Jurkat, Clone E6-1 (cell line): ENCODE measurements around the gene HPRT1. TPM values are rescaled to one million over a fixed set of nuclear protein-coding genes. Genes with fewer than 3 reads are reported as not detected.
"Not testable (repeated sequence)": the region's sequence is repeated elsewhere in the genome, so short reads cannot be mapped to it uniquely, and the experiment has no call there.

Source experiments
- DNase-seq: peaks from one replicate; pipeline ENCODE4 v3.0.0-alpha.2; 2011; ENCODE audit warnings: low read depth, low spot score
- H3K4me3 ChIP-seq: 2 replicates; pipeline ENCODE4 v1.5.1; 2011; ENCODE audit warnings: mild to moderate bottlenecking, low read length, control low read depth, moderate library complexity
- polyA plus RNA-seq: library from polyadenylated mRNA; unstranded; fragments of >200 nt; gene quantifications from one replicate; pipeline ENCODE4 v1.2.1, GENCODE V29; 2012; ENCODE audit warnings: missing spikeins; ENCODE audit not compliant: insufficient read length, insufficient read depth

The HPRT1 gene
- 106 TPM for polyA plus RNA-seq

- DNase-seq = peak; percentile 64
- H3K4me3 ChIP-seq = peak within 1 kb of the TSS; percentile 68
These were observed at the start of gene HPRT1 for GRCh38 chrX:134460005-134460861. Gene HPRT1, plus strand, starts transcription at chrX:134460165. Its CDS starts 147 bp downstream, at chrX:134460312.

- H3K4me3 ChIP-seq = no peak overlapping the region
- DNase-seq = no peak
These were observed 43.9 kb upstream of the HPRT1 start for GRCh38 chrX:134416087-134416486.

GRCh38 chrX:134418317-134419113 lies 41.5 kb upstream of the HPRT1 start:
- DNase-seq = no peak
- H3K4me3 ChIP-seq = no peak overlapping the region

- no peak for DNase-seq
These were observed 40.2 kb upstream of the HPRT1 start for GRCh38 chrX:134419784-134420183.

GRCh38 chrX:134423606-134424005 lies 36.4 kb upstream of the HPRT1 start:
- H3K4me3 ChIP-seq = no peak overlapping the region
- DNase-seq = no peak

More at GRCh38 chrX:134419784-134420183, 40.2 kb upstream of the HPRT1 start:
- no peak overlapping the region for H3K4me3 ChIP-seq

- no peak for DNase-seq
These were observed 33.7 kb upstream of the HPRT1 start for GRCh38 chrX:134426281-134426680.

GRCh38 chrX:134431894-134432293 lies 28.1 kb upstream of the HPRT1 start:
- no peak overlapping the region for H3K4me3 ChIP-seq
- DNase-seq = no peak

More at GRCh38 chrX:134426281-134426680, 33.7 kb upstream of the HPRT1 start:
- no peak overlapping the region for H3K4me3 ChIP-seq

- DNase-seq = no peak
- no peak overlapping the region for H3K4me3 ChIP-seq
These were observed 24.1 kb upstream of the HPRT1 start for GRCh38 chrX:134435894-134436293.

GRCh38 chrX:134443020-134443419 lies 16.9 kb upstream of the HPRT1 start:
- H3K4me3 ChIP-seq = no peak overlapping the region
- no peak for DNase-seq

- no peak for DNase-seq
These were observed 16.5 kb upstream of the HPRT1 start for GRCh38 chrX:134443461-134443860.

GRCh38 chrX:134444681-134445080 lies 15.3 kb upstream of the HPRT1 start:
- DNase-seq = no peak

More at GRCh38 chrX:134443461-134443860, 16.5 kb upstream of the HPRT1 start:
- no peak overlapping the region for H3K4me3 ChIP-seq

GRCh38 chrX:134452596-134452995 lies 7.4 kb upstream of the HPRT1 start:
- no peak overlapping the region for H3K4me3 ChIP-seq
- DNase-seq = no peak

More at GRCh38 chrX:134444681-134445080, 15.3 kb upstream of the HPRT1 start:
- no peak overlapping the region for H3K4me3 ChIP-seq

- no peak for DNase-seq
These were observed 6.3 kb upstream of the HPRT1 start for GRCh38 chrX:134453631-134454030.

GRCh38 chrX:134454506-134454905 lies 5.5 kb upstream of the HPRT1 start:
- DNase-seq = no peak
- H3K4me3 ChIP-seq = no peak overlapping the region

More at GRCh38 chrX:134453631-134454030, 6.3 kb upstream of the HPRT1 start:
- H3K4me3 ChIP-seq = no peak overlapping the region

- H3K4me3 ChIP-seq = no peak overlapping the region
- no peak for DNase-seq
These were observed 2.3 kb upstream of the HPRT1 start for GRCh38 chrX:134457708-134458107.

- peak overlapping the region; percentile 49 for H3K4me3 ChIP-seq
- no peak for DNase-seq
These were observed 321 bp upstream of the HPRT1 start for GRCh38 chrX:134459683-134460004.

- H3K4me3 ChIP-seq = peak overlapping the region; percentile 68
- DNase-seq = no peak
These were observed 876 bp downstream of the HPRT1 start for GRCh38 chrX:134460862-134461220.

- H3K4me3 ChIP-seq = peak overlapping the region; percentile 68
- DNase-seq = no peak
These were observed 1.5 kb downstream of the HPRT1 start for GRCh38 chrX:134461437-134461836.

- no peak overlapping the region for H3K4me3 ChIP-seq
- DNase-seq = no peak
These were observed 3.0 kb downstream of the HPRT1 start for GRCh38 chrX:134462927-134463326.

GRCh38 chrX:134464453-134464852 lies 4.5 kb downstream of the HPRT1 start:
- not testable (repeated sequence) for DNase-seq, H3K4me3 ChIP-seq
